ENCODE results near the gene CLEC20A. TPM values are rescaled to one million over a fixed set of nuclear protein-coding genes. Genes with fewer than 3 reads are reported as not detected.

The CLEC20A gene
- total and polyA plus RNA-seq, 2 of the 8 experiments (the other 6 are each of a cell fraction or from before 2014, with no cell fraction given) = not detected

DNA sequence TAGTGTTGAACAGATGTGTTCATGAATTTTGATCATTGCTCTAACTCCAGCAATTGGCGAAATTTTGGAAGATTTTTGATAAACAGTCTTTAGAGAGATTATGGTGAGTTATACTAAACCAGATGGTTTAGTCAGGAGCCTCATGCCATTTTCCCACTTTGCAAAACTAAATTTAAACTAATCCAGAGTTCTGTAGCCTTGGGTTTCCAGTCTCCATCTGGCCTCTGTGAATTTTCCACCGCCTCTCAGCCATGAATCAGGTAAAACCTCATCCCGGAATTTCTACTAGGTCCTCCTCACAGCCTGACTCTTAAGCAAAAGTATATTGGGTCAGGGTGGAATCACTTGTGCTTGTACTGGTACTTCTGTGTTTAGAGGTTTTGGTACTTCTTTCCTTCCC is 44.8 kb downstream of the CLEC20A start:
- Histone ChIP-seq H3K79me1 (ENCODE audit: low read depth, low read length) (no peaks in the 10 kb centered on the region), H3K23ac (ENCODE audit: insufficient read length) (no peak overlapping the region), H2BK5ac (ENCODE audit: low read depth, low read length) (no peak overlapping the region), H3K18ac (ENCODE audit: extremely low read depth, low read length) (no peak overlapping the region), H2BK20ac (ENCODE audit: low read length) (no peak overlapping the region), H2BK15ac (ENCODE audit: low read length) (no peak overlapping the region), H3K4ac (replicated peaks; ENCODE audit: insufficient read length, low read depth, low read length) (no peak overlapping the region), H2BK120ac (replicated peaks; ENCODE audit: low read depth, low read length) (no peak overlapping the region), H4K91ac (replicated peaks; ENCODE audit: insufficient read length, low read length) (no peak overlapping the region), H2AFZ (ENCODE audit: low read length) (no peak overlapping the region), H2AK5ac (ENCODE audit: low read depth, low read length) (no peak overlapping the region), H3K9ac (replicated peaks in 1 of 4; ENCODE audit: extremely low read depth in 1 of 4, low read depth in 3 of 4, low read length in 3 of 4) (no peak overlapping the region), H4K5ac (ENCODE audit: insufficient read length, low read depth, low read length) (no peak overlapping the region), H3K4me3 (ENCODE audit: extremely low read depth in 1 of 4, insufficient read depth in 2 of 4, low read depth in 3 of 4, low read length in 4 of 4) (no peak overlapping the region), H3K36me3 (ENCODE audit: control insufficient read depth in 2 of 4, insufficient read depth in 4 of 4, low read length in 3 of 4) (peaks cover 0 to 11% (median 3%) of the 10 kb centered on the region in 4 experiments; a peak in 3 of 8 replicates), H4K8ac (ENCODE audit: extremely low read depth, insufficient read depth, low read length) (no peak overlapping the region), H3K56ac (replicated peaks; ENCODE audit: insufficient read length, low read depth, low read length) (no peak overlapping the region), H3K4me1 (replicated peaks in 1 of 4; ENCODE audit: control insufficient read depth in 3 of 4, insufficient read depth in 4 of 4, low read length in 3 of 4) (no peaks in the 10 kb centered on the region), H3K4me2 (ENCODE audit: insufficient read depth in 1 of 2, low read depth in 2 of 2, low read length in 2 of 2) (no peak overlapping the region), H4K20me1 (replicated peaks in 1 of 2; ENCODE audit: control insufficient read depth in 1 of 2, insufficient read depth in 2 of 2, low read length in 2 of 2) (no peaks in the 10 kb centered on the region), H3K14ac (ENCODE audit: insufficient read length) (no peak overlapping the region), H2BK12ac (ENCODE audit: low read depth, low read length) (no peak overlapping the region), H3K23me2 (ENCODE audit: low read depth, low read length) (no peaks in the 10 kb centered on the region; the same call in 1 of the 2 replicates), H3K9me3 (ENCODE audit: insufficient read depth in 2 of 2, low read depth in 1 of 2, low read length in 1 of 2) (no peaks in the 10 kb centered on the region), H3K79me2 (ENCODE audit: control insufficient read depth in 1 of 2, insufficient read depth in 2 of 2, low read length in 2 of 2) (no peaks in the 10 kb centered on the region), H3K27ac (ENCODE audit: low read depth, low read length) (no peak overlapping the region), H3K27me3 (replicated peaks in 1 of 4; ENCODE audit: control insufficient read depth in 3 of 4, extremely low read depth in 1 of 4, insufficient read depth in 3 of 4, low read length in 3 of 4) (no peaks in the 10 kb centered on the region)
- no peak for DNase-seq (ENCODE audit: low read depth in 1 of 2, low spot score in 2 of 2)
- TF ChIP-seq NRF1 (IDR thresholded peaks at IDR 0.05; ENCODE audit: low read depth, low read length) (no peak), KDM4A (IDR thresholded peaks at IDR 0.05; ENCODE audit: low read depth, low read length, severe bottlenecking) (no peak), CREB1 (IDR thresholded peaks at IDR 0.05) (no peak)
- ChIA-PET CTCF (ENCODE audit: partially characterized antibody) (no interaction called here), POLR2A (ENCODE audit: partially characterized antibody) (no interaction called here)
- 93% methylated on average over 3 of the region's 3 CpGs; no CpG with 5 or more reads in 1 of the 2 experiments for WGBS, 2 experiments (ENCODE audit: extremely low coverage in 1 of 2, insufficient coverage in 1 of 2, insufficient read length in 1 of 2, insufficient replicate concordance in 2 of 2, low coverage in 1 of 2, low lambda C conversion rate in 2 of 2, missing lambda C conversion rate in 1 of 2)
- no peak for FAIRE-seq

Data from H1 (cell line).